ENCODE results near the gene EXOC2.

Gene EXOC2

DNA sequence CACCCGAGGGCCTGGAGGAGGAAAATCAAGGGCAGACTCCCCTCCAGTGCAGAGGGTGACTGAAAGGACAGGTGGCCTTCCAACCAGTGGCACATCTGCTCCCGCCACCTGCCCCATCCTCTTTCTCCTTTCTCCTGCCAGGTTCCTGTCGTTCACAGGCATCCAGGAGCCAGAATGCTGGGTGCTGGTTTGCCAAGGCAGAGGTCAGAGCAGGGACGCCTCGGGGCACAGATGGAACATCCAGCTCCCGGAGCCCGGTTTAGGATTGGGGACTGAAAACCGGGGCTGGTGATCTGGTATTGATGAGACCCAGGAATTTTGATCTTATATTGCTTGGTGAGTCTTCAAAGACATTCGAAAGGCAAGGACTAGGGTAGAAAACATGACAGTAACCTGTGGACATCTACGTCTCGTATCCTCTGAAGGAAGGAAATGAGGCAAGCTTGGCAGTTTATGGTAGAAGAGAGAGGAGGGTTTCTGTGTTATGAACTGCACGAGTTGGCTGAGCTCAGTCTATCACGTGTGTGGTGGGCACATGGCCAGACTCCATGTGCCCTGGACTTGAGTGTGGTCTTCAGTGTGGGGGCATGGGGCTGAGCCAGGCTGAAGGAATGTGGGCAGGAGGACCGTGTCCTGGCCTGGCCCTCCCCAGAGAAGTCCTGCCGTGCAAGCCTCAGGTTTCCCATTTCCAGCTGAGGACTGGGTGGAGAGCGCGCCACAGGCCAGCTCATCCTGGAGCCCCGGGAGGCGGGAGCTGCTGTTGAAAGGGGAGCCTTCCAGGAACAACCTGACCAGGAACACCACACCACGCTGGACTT, 227.2 kb downstream of the EXOC2 start:
- H3K4me3 ChIP-seq (ENCODE audit: low read depth, low read length): no peak overlapping the region
- TF ChIP-seq, protein P1, sequence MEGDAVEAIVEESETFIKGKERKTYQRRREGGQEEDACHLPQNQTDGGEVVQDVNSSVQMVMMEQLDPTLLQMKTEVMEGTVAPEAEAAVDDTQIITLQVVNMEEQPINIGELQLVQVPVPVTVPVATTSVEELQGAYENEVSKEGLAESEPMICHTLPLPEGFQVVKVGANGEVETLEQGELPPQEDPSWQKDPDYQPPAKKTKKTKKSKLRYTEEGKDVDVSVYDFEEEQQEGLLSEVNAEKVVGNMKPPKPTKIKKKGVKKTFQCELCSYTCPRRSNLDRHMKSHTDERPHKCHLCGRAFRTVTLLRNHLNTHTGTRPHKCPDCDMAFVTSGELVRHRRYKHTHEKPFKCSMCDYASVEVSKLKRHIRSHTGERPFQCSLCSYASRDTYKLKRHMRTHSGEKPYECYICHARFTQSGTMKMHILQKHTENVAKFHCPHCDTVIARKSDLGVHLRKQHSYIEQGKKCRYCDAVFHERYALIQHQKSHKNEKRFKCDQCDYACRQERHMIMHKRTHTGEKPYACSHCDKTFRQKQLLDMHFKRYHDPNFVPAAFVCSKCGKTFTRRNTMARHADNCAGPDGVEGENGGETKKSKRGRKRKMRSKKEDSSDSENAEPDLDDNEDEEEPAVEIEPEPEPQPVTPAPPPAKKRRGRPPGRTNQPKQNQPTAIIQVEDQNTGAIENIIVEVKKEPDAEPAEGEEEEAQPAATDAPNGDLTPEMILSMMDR (IDR thresholded peaks at IDR 0.05; ENCODE audit: low read depth, low read length): no peak
- in situ Hi-C loops (cut with HindIII; ENCODE audit: low sequenced_read_pairs): no loop called here
- no peak for DNase-seq (ENCODE audit: low read depth, low spot score)

DNA sequence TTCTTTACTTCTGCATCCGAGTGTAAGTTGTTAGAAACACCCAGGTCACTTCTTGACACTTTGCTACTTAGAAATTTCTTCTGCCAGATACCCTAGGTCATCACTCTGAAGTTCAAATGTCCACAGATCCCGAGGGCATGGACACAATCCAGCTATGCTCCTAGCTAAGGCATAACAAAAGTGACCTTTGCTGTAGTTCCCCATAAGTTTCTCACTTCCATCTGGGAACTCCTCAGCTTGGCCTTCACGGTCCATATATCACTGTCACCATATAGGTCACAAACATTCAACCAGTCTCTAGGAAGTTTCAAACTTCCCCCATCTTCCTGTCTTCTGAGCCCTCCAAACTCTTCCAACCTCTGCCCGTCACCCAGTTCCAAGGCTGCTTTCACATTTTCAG, 236.1 kb downstream of the EXOC2 start:
- no peak for DNase-seq (ENCODE audit: low read depth, low spot score)
- in situ Hi-C loops (cut with HindIII; ENCODE audit: low sequenced_read_pairs): no loop called here
- TF ChIP-seq, protein P1 (IDR thresholded peaks at IDR 0.05; ENCODE audit: low read depth, low read length): no peak

DNA sequence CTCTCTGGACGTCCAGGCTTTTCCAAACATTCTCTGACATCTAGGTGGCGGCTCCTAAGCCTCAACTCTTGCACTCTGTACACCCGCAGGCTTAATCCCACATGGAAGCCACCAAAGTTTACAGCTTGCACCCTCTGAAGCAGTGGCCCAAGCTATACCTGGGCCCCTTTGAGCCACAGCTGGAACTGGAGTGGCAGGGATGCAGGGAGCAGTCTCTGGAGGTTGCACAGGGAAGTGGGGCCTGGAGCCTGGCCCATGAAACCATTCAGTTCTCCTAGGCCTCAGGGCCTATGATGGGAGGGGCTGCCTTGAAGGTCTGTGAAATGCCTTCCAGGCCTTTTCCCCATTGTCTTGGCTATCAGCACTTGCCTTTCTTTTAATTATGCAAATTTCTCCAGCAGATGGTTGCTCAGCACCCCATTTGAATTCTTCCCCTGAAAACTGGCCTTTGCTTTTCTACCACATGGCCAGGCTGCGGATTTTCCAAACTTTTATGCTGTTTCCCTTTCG, 236.5 kb downstream of the EXOC2 start:
- H3K4me3 ChIP-seq (ENCODE audit: low read depth, low read length): no peak overlapping the region
- in situ Hi-C loops (cut with HindIII; ENCODE audit: low sequenced_read_pairs): no loop called here
- TF ChIP-seq, protein P1 (IDR thresholded peaks at IDR 0.05; ENCODE audit: low read depth, low read length): no peak
- DNase-seq (ENCODE audit: low read depth, low spot score): no peak

More for the DNA sequence above, 236.1 kb downstream of the EXOC2 start:
- H3K4me3 ChIP-seq (ENCODE audit: low read depth, low read length): no peak overlapping the region

DNA sequence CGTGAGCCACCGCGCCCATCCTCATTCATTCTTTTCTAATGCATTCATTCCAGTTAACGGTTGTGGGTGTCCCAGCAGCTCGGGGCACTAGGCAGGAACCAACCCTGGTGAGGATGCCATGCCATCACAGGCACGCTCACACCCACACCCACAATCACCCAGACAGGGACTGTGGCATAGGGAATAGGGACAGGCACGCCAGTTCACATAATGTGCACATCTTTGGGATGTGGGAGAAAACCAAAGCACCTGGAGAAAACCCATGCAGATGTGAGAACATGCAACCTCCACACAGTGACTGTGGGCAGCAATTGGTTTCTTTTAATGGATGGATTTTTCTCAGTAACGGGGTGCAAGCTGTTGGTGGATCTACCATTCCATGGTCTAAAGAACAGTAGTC, 237.1 kb downstream of the EXOC2 start:
- no peak overlapping the region for H3K4me3 ChIP-seq (ENCODE audit: low read depth, low read length)
- in situ Hi-C loops (cut with HindIII; ENCODE audit: low sequenced_read_pairs): no loop called here
- TF ChIP-seq, protein P1 (IDR thresholded peaks at IDR 0.05; ENCODE audit: low read depth, low read length): no peak
- DNase-seq (ENCODE audit: low read depth, low spot score): no peak

DNA sequence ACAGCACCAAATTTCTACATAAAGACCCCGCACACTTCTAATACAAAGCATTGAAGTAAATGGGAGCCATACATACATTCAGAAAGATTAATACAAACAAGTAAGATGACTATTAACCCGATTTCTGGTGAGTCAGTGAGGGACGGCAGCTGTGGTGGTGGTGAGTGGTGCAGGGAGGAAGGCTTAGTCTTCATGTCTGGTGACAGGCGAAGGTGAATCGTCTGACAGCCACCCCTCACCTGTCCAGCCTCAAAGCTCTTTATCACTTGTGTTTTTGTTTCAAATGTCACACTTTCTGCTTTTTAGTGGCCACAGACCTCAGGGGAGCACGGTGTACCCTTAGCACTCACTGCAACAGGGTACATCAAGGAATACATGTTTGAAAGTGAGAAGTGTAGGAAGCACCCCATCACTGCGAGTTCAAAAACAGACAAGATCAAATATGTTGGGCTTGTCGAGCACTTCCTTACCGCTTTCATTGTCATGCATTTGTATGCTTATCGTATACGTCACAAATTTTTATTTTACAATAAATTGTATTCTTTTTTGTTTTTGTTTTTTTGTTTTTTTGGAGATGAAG, 237.8 kb downstream of the EXOC2 start:
- no peak for DNase-seq (ENCODE audit: low read depth, low spot score)
- TF ChIP-seq, protein P1 (IDR thresholded peaks at IDR 0.05; ENCODE audit: low read depth, low read length): no peak
- in situ Hi-C loops (cut with HindIII; ENCODE audit: low sequenced_read_pairs): no loop called here
- no peak overlapping the region for H3K4me3 ChIP-seq (ENCODE audit: low read depth, low read length)

DNA sequence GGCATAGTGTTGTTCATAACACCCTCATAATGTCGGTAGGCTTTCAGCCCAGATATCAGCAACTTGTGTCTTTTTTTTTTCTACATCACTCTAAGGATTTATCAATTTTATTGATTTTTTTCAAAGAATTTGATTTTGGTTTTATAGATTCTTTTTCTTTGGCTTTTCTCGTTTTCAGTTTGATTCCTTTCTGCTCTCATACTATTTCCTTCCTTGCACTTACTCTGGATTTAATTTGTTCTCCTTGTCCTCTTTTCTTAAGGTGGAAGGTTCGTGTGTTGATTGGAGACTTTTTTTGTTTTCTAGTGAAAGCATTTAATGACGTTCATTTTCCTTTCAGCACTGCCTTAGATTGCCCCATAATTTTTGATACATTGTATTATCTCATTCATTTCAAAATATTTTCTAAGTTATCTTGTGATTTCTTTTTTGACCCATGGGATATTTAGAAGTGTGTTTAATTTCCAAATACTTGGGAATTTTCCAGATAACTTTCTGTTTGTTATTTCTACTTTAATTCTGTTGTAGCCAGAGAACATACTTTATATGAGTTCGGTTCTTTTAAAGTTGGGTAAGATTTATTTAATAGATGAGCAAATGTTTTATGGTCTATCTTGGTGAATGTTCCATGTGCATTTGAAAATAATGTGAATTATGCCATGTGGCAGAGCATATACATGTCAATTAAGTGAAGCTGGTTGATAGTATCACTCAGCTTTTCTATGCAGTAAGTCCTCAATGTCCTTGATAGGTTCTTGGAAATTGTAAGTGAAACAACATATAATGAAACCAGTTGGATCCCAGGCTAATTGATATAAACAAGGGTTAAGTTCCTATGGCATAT, 238.6 kb downstream of the EXOC2 start:
- TF ChIP-seq, protein P1 (IDR thresholded peaks at IDR 0.05; ENCODE audit: low read depth, low read length): no peak
- no peak overlapping the region for H3K4me3 ChIP-seq (ENCODE audit: low read depth, low read length)
- DNase-seq (ENCODE audit: low read depth, low spot score): no peak
- in situ Hi-C loops (cut with HindIII; ENCODE audit: low sequenced_read_pairs): no loop called here
